GM12874 (cell line): Measurements from ENCODE around the gene LIPK.

ENCODE experiments used
- TF ChIP-seq, protein P1 (sequence below): IDR thresholded peaks from 2 replicates; pipeline ENCODE4 v1.5.1; 2011; ENCODE audit warnings: low read depth, mild to moderate bottlenecking, control low read depth, low read length, moderate library complexity; ENCODE audit not compliant: insufficient read depth

LIPK gene

GRCh38 chr10:88705958-88706357 is at the start of gene LIPK:
Gene LIPK (plus strand): TSS chr10:88706249. CDS start chr10:88724544, 18,295 bp downstream.
- TF ChIP-seq, protein P1, sequence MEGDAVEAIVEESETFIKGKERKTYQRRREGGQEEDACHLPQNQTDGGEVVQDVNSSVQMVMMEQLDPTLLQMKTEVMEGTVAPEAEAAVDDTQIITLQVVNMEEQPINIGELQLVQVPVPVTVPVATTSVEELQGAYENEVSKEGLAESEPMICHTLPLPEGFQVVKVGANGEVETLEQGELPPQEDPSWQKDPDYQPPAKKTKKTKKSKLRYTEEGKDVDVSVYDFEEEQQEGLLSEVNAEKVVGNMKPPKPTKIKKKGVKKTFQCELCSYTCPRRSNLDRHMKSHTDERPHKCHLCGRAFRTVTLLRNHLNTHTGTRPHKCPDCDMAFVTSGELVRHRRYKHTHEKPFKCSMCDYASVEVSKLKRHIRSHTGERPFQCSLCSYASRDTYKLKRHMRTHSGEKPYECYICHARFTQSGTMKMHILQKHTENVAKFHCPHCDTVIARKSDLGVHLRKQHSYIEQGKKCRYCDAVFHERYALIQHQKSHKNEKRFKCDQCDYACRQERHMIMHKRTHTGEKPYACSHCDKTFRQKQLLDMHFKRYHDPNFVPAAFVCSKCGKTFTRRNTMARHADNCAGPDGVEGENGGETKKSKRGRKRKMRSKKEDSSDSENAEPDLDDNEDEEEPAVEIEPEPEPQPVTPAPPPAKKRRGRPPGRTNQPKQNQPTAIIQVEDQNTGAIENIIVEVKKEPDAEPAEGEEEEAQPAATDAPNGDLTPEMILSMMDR, result no peak

- TF ChIP-seq, protein P1, result no peak
These were observed 48.1 kb upstream of the LIPK start for GRCh38 chr10:88657901-88658300.

GRCh38 chr10:88659725-88660597 is 46.1 kb upstream of the LIPK start:
- TF ChIP-seq, protein P1, result no peak

GRCh38 chr10:88660598-88660884 is 45.5 kb upstream of the LIPK start:
- TF ChIP-seq, protein P1, result no peak

DNA sequence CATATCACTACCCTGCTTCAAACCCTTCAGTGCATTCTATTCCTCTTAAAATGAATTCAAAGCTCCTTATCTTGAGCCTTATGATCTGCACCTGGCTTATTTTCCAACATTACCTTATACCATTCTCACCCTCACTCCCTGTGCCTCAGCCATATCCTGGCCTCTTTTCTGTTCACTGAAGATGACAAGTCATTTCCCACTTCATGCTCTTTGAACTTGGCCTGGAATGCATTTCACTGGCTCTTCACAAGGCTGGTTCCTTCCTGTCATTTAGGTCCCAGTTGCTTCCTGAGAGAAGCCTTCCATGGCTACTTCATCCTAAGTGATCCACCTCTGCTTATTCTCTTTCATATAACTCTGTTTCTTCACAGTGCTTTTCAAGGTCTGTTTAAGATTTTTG is 45.0 kb upstream of the LIPK start:
- TF ChIP-seq, protein P1, result no peak

- TF ChIP-seq, protein P1, result no peak
These were observed 44.5 kb upstream of the LIPK start for GRCh38 chr10:88661577-88661976.

- TF ChIP-seq, protein P1, result no peak
These were observed 41.9 kb upstream of the LIPK start, which contains the start of gene LIPF for GRCh38 chr10:88664142-88664541. Gene LIPF (plus strand): TSS chr10:88664442. CDS start chr10:88667298, 2,856 bp downstream.
